AG04449 (cell line): ENCODE measurements around the gene PIK3CD.
A peak's percentile ranks its signal among the peaks of the same experiment; 100 is the strongest.
"Not testable (repeated sequence)": the region's sequence is repeated elsewhere in the genome, so short reads cannot be mapped to it uniquely, and the experiment has no call there.

Experiments
- CTCF ChIA-PET: fragments of 350-600 bp; formaldehyde crosslinking; extraction: SDS; loops from one replicate; lab custom pipeline; 2021; ENCODE audit warnings: antibody characterized with exemption; lab: Yijun Ruan, JAX
- POLR2A ChIA-PET: fragments of 400-600, 350-600 bp; formaldehyde crosslinking; extraction: SDS; loops from one replicate; lab custom pipeline; 2020; ENCODE audit warnings: antibody characterized with exemption, inconsistent platforms; lab: Yijun Ruan, JAX
- DNase-seq: peaks from one replicate; pipeline ENCODE4 v3.0.0-alpha.2; 2010; ENCODE audit warnings: low read depth, low spot score
- H3K4me3 ChIP-seq: 2 replicates; pipeline ENCODE4 v1.5.1; 2011; ENCODE audit warnings: low read depth, mild to moderate bottlenecking, control low read depth, low read length
- CTCF ChIP-seq: IDR thresholded peaks from one replicate; pipeline ENCODE4 v1.5.1; 2011; ENCODE audit warnings: mild to moderate bottlenecking, moderate library complexity, low read length, control low read depth, inconsistent platforms; ENCODE audit not compliant: insufficient read depth; ENCODE audit errors: missing control alignments

The PIK3CD gene

DNA sequence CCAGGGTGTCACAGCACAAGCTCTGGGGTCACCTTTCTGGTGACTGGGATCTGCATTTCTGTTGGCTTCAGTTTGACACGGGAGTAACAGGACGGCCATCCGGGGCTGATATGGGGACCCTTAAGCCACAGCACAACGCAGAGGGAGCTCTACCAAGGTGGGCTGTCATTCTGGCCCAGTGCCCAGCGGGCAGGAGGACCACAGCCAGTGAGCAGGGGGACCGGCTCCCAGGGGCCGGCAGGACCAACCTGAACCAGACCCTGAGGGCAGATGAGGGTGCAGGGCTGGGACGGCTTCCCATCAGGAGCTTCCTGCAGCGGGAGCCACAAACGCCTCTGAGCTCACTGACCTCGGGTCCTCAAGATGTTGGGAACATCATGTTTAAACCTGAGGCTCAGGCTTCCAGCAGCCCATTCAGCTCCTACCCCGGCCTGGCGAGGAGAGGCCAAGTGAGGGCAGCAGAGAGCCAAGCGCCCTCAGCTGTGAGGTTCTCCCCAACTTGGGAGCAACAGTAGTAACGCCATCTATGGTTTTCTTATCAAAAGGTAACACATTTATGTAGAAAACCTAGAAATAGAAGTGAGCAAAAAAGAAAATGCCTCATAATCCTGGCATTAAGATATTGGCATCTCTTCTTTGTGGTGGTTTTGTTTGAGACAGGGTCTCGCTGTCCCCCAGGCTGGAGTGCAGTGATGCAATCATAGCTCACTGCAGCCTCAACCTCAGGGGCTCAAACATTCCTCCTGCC, 36.0 kb upstream of the PIK3CD start:
- TF ChIP-seq CTCF, result peak; percentile 81
- POLR2A ChIA-PET, result no interaction called here
- CTCF ChIA-PET, result interaction anchor here (0.9 to 7.5 kb wide), 19 partner anchors 9 to 297 kb away, joined by 3 to 78 read pairs (median 5); no protein-coding TSS in a partner anchor
- H3K4me3 ChIP-seq, result no peak overlapping the region
- DNase-seq, result no peak

- no peak for DNase-seq
- POLR2A ChIA-PET, result no interaction called here
- H3K4me3 ChIP-seq, result no peak overlapping the region
- no peak for TF ChIP-seq CTCF
- CTCF ChIA-PET, result interaction anchor here (1.0 to 7.5 kb wide), 3 partner anchors 7 to 13 kb away, joined by 3 to 78 read pairs (median 3); no protein-coding TSS in a partner anchor
These were observed 32.4 kb upstream of the PIK3CD start for GRCh38 chr1:9618909-9619679.

DNA sequence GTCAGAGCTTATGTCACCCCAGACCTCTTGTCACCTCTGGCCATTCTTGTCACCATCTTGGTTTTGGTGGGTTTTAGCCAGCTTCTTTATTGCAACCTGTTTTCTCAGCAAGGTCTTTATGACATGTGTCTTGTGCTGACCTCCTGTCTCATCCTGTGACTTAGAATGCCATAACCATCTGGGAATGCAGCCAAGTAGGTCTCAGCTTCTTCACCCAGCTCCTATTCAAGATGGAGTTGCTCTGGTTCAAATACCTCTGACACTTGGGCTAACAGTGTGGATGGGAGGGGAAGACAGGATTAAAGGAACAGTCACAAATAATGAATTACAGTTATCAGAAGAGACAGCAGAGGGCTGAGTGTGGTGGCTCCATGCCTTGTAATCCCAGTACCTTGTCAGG, 30.5 kb upstream of the PIK3CD start:
- POLR2A ChIA-PET, result interaction anchor here (0.6 kb wide), 1 partner anchor 44 kb away, joined by 3 read pairs; no protein-coding TSS in a partner anchor
- no peak for DNase-seq
- TF ChIP-seq CTCF, result no peak
- CTCF ChIA-PET, result interaction anchor here (0.9 kb wide), 1 partner anchor 13 kb away, joined by 3 read pairs; no protein-coding TSS in a partner anchor
- H3K4me3 ChIP-seq, result no peak overlapping the region

GRCh38 chr1:9624081-9624480, 27.4 kb upstream of the PIK3CD start:
- POLR2A ChIA-PET, result no interaction called here
- H3K4me3 ChIP-seq, result no peak overlapping the region
- CTCF ChIA-PET, result interaction anchor here (0.7 to 7.8 kb wide), 5 partner anchors 9 to 250 kb away, joined by 3 to 179 read pairs (median 59); no protein-coding TSS in a partner anchor
- TF ChIP-seq CTCF, result no peak
- DNase-seq, result no peak

GRCh38 chr1:9625030-9625429, 26.5 kb upstream of the PIK3CD start:
- H3K4me3 ChIP-seq, DNase-seq, POLR2A ChIA-PET: not testable (repeated sequence)
- CTCF ChIA-PET, result interaction anchor here (0.6 to 7.8 kb wide), 9 partner anchors 10 to 563 kb away, joined by 3 to 179 read pairs (median 34); no protein-coding TSS in a partner anchor

DNA sequence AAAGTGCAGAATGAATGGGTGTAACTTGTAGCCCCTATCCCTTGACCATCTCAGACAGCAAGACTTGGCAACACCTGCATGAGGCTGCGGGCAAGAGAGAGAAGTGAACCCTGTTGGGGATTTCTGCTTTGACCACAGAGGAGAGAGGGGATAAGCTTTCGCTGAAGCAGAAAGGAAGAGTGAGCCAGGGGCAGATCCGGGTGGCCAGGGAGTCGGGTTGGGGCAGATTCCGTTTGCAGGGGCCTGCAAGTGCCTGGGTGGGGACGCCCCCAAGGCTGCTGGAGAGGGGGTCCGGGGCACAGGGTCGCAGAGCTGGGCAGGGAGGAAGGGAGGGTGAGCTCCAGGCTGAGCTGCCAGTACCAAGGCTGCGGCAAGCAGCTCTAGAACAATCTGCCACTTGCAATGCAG, 25.3 kb upstream of the PIK3CD start:
- H3K4me3 ChIP-seq, result no peak overlapping the region
- DNase-seq, result no peak
- ChIA-PET POLR2A (no interaction called here), CTCF (interaction anchor here (0.7 to 7.8 kb wide), 53 partner anchors 11 to 530 kb away, joined by 3 to 179 read pairs (median 4); partner anchors contain the start of genes LZIC, NMNAT1 and PIK3CD)
- no peak for TF ChIP-seq CTCF
